Nucleus accumbens (tissue), 56 donors: ENCODE measurements around the gene GRID2.

Experiments
- DNase-seq, 56 donors: peaks; one replicate each; lab custom pipeline; 2025; lab: John Stamatoyannopoulos, UW

GRID2 gene

GRCh38 chr4:93168053-93168452, 864.3 kb downstream of the GRID2 start:
- no peak for DNase-seq

GRCh38 chr4:93169966-93170365, 866.2 kb downstream of the GRID2 start:
- no peak for DNase-seq

DNA sequence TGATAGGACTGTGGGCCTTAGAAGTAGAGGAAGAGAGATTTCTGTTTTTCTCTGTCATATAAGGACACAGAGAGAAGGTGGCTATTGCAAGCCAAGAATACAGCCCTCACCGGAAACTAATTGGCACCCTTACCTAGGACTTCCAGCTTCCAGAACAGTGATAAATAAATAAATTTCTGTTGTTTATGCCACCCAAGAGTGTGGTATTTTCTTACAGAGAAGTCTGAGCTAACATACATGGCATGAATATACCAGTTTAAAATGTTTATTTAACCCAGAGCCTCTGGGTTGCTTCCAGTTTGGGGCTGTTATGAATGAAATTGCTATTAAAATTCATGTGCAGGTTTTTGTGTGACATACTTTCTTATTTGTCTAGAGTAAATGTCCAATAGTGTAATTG, 870.8 kb downstream of the GRID2 start:
- no peak for DNase-seq

DNA sequence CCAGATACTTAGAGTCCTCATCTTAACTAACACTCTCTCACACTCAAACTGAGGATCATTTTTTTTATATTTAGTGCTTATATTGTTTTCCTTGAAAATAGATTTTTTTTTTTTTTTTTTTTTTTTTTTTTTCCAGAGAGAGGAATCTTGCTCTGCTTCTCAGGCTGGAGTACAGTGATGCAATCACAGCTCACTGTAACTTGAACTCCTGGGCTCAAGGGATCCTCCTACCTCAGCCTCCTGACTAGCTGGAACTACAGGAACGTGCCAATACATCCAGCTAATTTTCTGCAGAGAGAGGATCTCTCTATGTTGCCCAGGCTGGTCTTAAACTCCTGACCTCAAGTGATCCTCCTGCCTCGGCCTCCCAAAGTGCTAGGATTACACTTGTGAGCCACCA, 874.5 kb downstream of the GRID2 start:
- no peak for DNase-seq

- no peak for DNase-seq
Observed at GRCh38 chr4:93179044-93179443, 875.3 kb downstream of the GRID2 start.

GRCh38 chr4:93182722-93183121, 879.0 kb downstream of the GRID2 start:
- no peak for DNase-seq

- no peak for DNase-seq
Observed at GRCh38 chr4:93183576-93183975, 879.8 kb downstream of the GRID2 start.

GRCh38 chr4:93184053-93184452, 880.3 kb downstream of the GRID2 start:
- no peak for DNase-seq

- no peak for DNase-seq
Observed at GRCh38 chr4:93186846-93187245, 883.1 kb downstream of the GRID2 start.

- DNase-seq: no peak
Observed at GRCh38 chr4:93187466-93187865, 883.7 kb downstream of the GRID2 start.

- DNase-seq: no peak
Observed at GRCh38 chr4:93187892-93188291, 884.1 kb downstream of the GRID2 start.

GRCh38 chr4:93199492-93199891, 895.7 kb downstream of the GRID2 start:
- no peak for DNase-seq

DNA sequence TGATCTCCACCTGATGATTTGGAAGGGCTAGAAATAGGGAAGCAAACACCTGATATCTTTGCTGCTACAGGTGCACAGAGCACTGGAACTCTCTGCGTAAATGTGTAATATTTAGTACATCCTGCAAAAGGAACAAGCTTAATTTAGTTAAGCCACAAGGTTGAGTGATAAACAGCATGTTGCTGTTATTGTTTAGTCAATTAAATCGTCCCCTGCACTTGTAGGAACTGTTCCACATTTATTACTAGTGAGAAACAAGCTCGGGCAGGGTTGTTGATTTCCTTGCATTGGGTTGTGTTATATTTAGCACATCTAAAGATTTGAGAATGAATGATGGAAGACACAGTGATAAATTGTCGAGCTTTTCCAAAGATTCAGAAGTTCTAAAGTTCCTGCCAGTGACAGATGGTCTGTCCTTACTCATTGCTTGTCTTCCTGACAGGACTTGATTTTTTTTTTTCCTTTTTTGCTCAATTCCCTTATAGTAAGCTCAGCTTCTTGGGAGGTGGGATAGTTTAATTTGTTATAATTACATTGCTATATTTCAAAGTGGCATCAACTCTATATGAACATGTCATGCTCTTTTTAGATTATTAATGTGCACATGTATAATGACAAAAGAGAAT, 897.8 kb downstream of the GRID2 start:
- no peak for DNase-seq

- DNase-seq: no peak
Observed at GRCh38 chr4:93203708-93204107, 899.9 kb downstream of the GRID2 start.

DNA sequence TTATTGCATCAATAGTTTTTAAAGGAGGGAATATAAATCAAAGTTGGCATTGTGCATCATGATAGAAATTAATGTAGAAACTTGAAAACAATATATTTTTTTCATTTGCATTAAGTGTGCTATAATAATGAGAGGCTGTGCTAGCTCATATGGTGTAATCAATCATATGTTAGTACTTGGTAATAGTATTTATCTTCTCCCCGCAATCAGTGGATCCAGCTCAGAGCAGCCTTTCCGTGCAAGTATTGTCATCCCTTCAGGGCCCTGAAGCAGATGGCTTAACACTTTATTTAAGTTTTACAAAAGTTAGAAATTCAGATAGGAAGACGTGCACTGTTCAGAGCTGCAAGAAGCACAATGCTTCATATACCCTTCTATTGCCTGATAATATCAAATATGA, 908.5 kb downstream of the GRID2 start:
- DNase-seq: no peak

GRCh38 chr4:93216646-93217045, 912.9 kb downstream of the GRID2 start:
- DNase-seq: no peak

DNA sequence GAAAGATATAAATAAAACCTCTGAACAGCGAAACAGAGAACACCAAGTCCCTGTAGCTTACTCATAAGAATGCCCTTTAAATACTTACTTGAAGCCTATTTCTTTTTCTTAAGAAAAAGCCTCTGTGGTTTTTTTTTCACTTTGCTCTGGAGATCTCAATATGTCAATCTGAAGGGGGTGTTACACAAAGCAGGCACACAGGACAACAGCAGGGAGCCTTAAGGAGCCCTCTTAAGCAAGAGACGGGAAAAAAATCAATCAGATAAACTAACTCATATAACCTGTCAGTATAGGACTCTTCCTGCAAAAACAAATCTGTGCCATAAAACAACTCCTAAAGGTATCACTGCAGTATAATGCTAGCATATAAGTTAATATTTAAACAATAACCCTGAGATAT, 913.7 kb downstream of the GRID2 start:
- no peak for DNase-seq

- DNase-seq: no peak
Observed at GRCh38 chr4:93221771-93222170, 918.0 kb downstream of the GRID2 start.

- DNase-seq: no peak
Observed at GRCh38 chr4:93228021-93228420, 924.3 kb downstream of the GRID2 start.

DNA sequence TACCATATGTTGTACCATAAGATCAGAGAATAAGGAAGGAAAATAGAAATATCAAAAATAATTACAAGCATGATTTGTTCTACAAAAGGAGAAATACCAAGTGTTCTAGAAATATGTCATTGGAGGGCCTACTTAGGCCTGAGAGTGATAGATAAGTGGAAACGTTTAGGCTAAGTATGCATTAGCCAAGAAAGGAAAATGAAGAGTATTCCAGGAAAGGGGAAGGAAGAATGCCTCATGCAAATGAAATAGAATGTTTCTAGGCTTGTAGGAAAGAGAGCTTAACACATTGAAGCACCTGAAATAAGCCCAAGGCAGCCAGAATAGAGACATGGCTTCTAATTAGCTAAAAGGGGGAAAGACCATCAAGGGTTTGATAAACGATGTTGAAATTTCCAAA, 929.1 kb downstream of the GRID2 start:
- no peak for DNase-seq

DNA sequence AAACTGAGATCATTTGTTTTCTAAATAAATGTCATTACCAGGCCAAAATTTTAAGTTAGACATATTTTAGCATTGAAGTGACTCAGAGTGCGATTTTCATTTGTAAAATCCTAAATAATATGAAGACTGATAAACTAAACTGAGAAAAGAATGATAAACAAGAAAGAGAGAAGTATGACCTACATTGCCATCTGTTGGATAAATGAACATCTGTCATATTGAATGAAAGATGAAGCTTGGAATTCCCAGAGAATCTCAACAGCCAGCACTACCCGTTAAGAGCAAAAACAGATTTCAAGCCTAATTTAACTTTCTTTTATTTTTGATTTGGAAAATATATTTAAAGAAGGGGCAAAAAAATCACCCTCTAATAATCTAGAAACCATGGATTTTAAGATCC, 933.8 kb downstream of the GRID2 start:
- DNase-seq: no peak

DNA sequence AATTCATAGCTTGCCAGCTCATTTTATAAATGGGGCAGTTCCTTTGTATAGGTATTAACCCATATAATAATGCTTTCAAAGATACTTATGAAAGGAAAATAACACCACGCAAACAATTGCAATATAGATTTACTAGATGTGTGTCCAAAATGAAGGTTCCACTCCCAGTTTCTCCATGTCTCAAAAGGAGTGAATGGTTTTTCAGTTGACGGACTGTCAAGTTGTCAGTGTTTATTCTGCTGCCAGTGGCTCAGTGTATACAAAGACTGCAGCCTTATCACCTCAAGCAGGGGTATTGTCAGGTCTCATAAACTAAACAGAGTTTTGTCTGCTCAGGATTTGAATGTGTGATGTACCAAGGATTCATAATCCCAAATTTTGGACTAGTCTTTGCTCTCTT, 939.5 kb downstream of the GRID2 start:
- no peak for DNase-seq

DNA sequence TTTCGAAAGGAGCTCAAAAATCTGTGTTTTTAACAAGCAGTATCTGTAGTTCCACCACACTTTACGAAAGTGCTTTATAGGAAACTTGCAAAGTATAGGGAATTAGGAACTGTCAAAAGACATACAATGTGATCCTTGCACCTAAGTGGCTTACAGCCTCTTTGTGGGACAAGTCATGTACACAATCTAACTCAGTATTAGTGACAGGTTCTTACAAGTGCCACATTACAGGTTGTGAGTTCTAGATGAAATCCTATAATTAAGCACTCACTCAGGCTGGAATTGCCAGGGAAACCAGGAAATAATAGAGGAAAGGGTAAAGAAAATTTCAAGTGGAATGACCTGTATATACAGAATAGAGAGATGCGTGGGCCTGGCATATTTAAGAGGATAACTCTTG, 957.4 kb downstream of the GRID2 start:
- DNase-seq: no peak
